RCC 7860 (cell line): ENCODE results near the gene PIAS3.
A peak's percentile ranks its signal among the peaks of the same experiment; 100 is the strongest.
"Not testable (repeated sequence)": the region's sequence is repeated elsewhere in the genome, so short reads cannot be mapped to it uniquely, and the experiment has no call there.

Experiments
- DNase-seq: peaks from one replicate; pipeline ENCODE4 v3.0.0-alpha.2; 2015; ENCODE audit warnings: low spot score
- FAIRE-seq: peaks from 2 replicates; lab custom pipeline; 2012; peaks lifted over from hg19 to GRCh38; lab: Jason Lieb, UNC

Gene PIAS3

DNA sequence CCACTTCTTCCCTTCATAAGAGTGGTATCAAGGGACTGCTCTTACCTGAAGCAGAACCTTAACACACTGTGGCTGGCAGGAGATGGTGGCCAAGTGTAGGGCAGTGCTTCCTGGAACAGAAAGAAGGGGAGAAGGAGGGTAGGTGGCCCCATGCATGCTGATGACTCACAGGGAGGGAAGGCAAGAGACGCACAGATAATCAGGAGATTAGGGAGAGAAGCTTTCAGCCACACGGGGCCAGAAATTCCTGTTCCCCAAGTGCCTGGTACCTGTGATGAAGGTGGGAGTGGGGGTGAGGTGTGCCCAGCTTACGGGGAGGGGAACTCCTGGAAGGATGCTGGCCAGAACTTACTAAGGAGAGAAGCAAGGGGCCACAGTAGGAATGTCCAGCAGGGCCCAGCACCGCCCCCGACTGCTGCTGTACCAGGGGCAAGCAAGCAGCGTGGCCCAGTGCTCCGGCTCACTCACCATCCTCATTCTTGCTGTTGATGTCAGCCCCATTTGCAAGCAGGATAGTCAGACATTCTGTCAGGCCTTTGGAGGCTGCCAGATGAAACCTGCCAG is 19.1 kb upstream of the PIAS3 start:
- DNase-seq, result no peak
- FAIRE-seq, result no peak

GRCh38 chr1:145874646-145875045 is 15.8 kb upstream of the PIAS3 start:
- DNase-seq (no peak), FAIRE-seq (no peak)

DNA sequence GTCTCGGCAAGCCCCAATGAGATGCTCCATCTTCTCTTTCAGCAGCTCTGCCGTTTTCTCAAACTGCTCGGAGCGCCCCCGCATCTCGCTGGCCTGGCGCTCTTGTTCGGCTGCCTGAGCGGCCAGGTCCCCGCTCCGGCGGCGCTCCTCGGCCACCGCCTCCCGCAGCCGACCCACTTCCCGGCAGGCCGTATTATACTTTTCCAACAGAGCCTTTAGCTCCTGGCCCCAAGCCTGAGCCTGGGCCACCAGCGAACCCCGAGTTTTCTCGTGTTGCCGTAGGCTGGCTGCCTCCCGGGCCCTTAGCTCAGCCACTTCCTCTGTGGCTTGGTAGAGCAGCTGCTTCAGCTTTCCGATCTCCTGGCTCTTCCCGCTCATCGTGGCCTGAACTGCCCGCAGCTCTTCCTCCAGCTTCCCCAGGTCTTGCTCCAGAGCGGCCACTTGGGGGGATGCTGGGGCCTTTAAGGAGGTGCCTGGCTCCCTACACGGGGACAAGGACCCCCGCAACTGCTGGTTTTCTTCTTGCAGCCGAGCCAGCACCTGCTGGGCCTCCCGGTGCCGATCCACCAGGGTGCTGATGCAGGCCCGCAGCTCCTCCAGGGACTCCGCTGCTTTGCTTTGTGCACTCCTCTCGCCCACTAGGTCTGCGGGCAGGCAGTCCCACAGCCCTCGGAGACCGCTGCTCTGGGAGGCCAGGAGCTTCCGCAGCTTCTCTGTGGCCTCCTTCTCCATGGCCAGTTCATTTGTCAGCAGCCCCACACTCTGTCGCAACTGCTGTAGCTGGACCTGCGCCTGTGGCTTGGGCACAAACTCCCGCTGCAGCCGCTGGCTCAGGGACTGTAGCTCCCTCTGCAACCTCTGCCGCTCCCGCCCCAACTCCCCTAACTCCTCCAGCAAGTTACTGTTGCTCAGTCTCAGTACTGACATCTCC is 13.4 kb upstream of the PIAS3 start:
- no peak for DNase-seq
- no peak for FAIRE-seq

DNA sequence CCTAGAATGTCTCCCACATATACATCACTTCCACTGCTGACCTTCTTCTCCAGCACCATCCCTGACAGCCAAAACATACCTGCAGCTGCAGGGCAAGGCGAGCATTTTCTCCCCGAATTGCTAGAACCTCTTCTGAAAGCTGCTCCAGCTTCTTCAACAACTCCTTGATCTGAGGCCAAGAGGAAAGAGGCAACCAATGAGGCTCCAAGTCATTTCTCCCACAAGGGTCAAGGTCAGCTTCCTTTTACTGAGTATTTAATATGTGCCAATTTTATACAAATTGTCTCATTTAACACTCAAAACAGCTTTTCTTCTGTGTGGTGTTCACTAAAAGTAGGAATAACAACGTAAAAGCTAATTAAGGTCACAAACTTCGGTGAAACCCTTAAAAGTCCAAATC is 9.4 kb upstream of the PIAS3 start:
- FAIRE-seq (no peak), DNase-seq (no peak)

- DNase-seq (no peak), FAIRE-seq (no peak)
Measured at GRCh38 chr1:145863282-145864018, 4.6 kb upstream of the PIAS3 start.

GRCh38 chr1:145859491-145860023 is 676 bp upstream of the PIAS3 start:
- no peak for FAIRE-seq

DNA sequence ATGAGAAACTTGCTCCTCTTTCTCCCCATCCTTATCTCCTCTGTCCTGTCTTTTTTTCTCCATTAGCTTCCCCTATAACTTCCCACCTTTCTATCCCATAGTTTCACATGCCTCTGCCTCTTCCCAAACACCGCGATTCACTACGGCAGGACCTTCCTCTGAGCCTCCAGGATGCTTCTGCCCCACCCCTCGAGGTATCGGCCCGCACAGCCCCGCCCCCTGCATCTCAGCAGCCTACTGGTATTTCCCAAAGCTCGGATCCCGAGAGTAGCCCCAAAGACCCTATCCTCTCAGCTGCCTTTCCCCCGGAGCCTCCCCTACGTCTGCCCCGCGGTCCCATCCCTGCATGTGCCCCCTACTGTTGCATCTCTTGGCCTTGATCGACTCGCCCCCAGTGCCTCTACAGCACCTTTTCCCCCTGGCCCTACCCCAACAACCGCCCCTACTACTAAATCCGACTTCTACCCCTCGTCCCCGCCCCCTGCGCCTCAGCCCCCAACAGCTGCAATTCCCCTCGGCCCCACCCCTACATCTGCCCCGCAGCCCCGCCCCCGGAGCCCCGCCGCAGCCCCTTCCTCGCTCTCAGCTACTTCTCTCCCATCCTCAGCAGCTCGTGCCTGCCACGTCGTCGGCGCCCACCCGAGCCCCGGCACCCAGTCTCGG is 512 bp downstream of the PIAS3 start:
- FAIRE-seq (no peak), DNase-seq (no peak)

More at GRCh38 chr1:145859491-145860023, 676 bp upstream of the PIAS3 start:
- DNase-seq, result peak; percentile 71

- FAIRE-seq, result no peak
- DNase-seq, result no peak
Measured at GRCh38 chr1:145857170-145857569, 1.7 kb downstream of the PIAS3 start.

- DNase-seq (no peak), FAIRE-seq (no peak)
Measured at GRCh38 chr1:145855426-145855948, 3.4 kb downstream of the PIAS3 start.

GRCh38 chr1:145849356-145850160 is 9.3 kb downstream of the PIAS3 start:
- peak; percentile 13 for DNase-seq
- FAIRE-seq, result no peak

DNA sequence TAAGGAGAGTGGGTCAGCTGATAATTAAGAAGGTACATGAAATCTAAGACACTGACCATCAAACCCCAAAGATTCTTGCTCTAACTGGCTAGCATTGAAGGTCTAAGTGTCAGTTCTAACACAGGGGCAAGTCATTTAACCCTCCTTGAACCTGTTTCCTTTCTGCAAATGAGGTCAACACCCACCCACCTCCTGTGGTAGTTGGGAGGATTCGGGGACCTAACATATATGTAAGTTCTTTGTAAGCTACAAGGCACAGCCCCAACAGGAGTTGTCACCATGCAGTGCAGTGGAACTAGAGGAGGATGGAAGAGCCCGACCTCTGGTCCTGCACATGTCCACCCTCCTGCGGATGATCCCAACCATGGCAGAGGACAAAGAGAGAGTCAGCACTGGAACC is 11.1 kb downstream of the PIAS3 start:
- FAIRE-seq (no peak), DNase-seq (no peak)

DNA sequence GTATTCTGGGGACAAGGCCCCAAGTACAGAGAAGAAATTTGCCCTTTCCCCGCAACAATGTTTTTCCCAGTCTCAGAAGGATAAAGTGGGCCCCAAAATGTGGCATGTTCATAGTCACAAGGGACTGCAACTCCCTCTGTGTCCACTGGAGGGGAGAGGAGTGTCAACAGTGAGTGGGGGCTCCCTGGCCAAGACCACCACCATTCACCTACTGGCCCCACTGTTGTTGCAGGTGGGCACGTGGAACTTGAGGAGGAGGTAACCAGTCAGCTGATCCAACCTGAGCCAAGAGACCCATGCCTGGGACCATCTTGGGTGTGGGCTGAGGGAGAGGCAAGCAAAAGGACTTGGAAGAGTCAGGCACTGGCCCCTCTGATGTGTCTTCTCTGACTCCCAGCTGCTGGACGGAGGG is 12.7 kb downstream of the PIAS3 start:
- no peak for FAIRE-seq
- DNase-seq, result no peak

DNA sequence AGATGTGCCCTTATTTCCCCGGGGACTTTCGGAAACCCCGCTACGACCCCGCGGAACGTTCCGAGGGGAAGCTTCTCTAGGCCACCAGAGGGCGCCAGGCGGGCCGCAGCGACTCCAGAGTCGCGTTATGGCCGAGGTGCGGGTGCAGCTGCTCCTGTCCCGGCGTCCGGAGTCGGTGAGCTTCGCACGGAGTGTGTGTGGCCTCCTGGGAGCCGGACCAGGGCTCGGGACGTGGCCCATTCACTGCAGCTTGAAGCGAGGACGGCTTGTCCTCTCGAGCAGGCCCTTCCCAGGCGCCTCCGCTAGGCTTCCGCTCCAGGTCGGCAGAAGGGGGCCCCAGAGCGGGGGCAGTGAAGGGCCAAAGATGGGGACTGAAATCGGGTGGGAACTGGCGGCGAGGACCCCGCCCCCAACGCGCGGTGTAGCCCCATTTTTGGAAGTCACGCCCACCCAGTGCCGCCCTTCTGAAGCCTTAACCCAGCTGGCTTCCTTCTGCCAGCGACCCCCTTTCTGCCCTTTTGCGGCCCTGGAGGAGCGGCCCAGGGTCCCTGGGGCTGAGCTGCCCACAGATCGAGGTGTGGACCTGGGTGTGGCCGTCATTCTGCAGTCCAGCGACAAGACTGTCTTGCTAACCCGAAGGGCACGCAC is 13.2 kb downstream of the PIAS3 start, which contains the start of gene NUDT17:
NUDT17 (plus strand) TSS at position 117 of the 648 bp plus-strand sequence; CDS start at position 128, 11 bp downstream.
- FAIRE-seq (no peak), DNase-seq (peak; percentile 31)

DNA sequence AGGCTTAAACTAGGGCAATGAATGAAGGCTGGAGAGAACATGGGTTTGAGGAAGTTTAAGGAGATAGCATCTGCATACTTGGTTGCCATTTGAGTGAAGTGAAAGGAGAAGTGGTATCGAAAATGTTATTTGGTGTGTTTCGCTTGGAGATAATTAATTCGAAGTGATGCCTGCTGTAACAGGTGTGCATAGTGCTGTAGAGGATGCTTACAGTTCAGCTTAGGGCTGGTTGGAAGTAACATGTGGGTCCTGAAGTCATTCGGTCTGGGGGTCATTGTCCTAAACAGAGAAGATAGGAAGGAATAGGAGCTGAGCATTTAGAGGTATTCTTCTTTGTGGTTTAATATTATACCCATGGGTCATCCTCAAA is 13.8 kb downstream of the PIAS3 start:
- DNase-seq (no peak), FAIRE-seq (no peak)

- DNase-seq (no peak), FAIRE-seq (no peak)
Measured at GRCh38 chr1:145843031-145843430, 15.8 kb downstream of the PIAS3 start.

DNA sequence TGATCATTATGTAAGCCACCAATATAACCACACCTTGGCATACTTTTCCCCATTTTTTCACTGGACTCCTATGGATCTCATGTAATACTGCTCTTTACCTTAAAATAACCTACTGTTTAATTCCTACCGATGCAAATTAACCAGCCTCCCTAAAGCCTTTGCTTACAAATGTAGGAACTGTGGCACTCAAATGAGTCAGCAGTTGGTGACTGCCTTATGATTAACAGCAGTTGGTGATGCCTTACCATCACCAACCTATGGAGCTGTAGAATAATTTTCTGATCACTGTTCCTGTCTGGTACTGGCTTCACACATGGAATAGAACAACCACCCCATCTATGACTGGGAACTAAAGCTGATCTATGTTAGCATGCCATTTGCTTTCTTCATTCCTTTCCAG is 21.2 kb downstream of the PIAS3 start:
- peak; percentile 12 for DNase-seq
- no peak for FAIRE-seq

GRCh38 chr1:145830810-145831209 is 28.1 kb downstream of the PIAS3 start:
- FAIRE-seq, DNase-seq: not testable (repeated sequence)

GRCh38 chr1:145828367-145829026 is 30.4 kb downstream of the PIAS3 start:
- DNase-seq (no peak), FAIRE-seq (no peak)

GRCh38 chr1:145827966-145828365 is 30.9 kb downstream of the PIAS3 start:
- DNase-seq (no peak), FAIRE-seq (no peak)
